ENCODE results near the gene SERPING1.

DNA sequence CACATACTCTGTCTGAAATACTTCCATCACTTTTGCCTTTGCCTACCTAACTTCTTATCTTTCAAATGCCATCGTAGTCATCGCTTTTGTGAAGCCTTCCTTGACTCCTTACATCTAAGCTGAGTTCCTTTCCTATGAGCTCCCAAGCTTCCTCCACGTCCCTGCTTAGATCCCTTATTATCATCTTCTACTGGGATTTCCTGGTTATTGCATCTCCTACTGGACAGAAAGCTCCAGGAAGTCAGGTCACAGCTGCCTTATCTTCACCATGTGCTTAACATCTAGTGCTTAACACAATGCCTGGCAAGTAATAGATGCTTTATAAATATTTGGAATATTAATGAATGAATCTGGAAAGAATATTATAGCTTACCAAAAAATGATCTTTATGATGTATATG is 46.3 kb downstream of the SERPING1 start:
- TF ChIP-seq TEAD4 (IDR thresholded peaks at IDR 0.05) (no peak), TCF12 (IDR thresholded peaks at IDR 0.05; ENCODE audit: low read depth) (no peak), YY1 (IDR thresholded peaks at IDR 0.05; ENCODE audit: low read depth) (no peak), FOXM1 (IDR thresholded peaks at IDR 0.05; ENCODE audit: borderline replicate concordance, low read depth) (no peak), EP300 (IDR thresholded peaks at IDR 0.05; ENCODE audit: borderline replicate concordance) (no peak), TAF1 (IDR thresholded peaks at IDR 0.05; ENCODE audit: low read depth) (no peak), NFIC (IDR thresholded peaks at IDR 0.05) (no peak)
- TF ChIP-seq, protein P1, sequence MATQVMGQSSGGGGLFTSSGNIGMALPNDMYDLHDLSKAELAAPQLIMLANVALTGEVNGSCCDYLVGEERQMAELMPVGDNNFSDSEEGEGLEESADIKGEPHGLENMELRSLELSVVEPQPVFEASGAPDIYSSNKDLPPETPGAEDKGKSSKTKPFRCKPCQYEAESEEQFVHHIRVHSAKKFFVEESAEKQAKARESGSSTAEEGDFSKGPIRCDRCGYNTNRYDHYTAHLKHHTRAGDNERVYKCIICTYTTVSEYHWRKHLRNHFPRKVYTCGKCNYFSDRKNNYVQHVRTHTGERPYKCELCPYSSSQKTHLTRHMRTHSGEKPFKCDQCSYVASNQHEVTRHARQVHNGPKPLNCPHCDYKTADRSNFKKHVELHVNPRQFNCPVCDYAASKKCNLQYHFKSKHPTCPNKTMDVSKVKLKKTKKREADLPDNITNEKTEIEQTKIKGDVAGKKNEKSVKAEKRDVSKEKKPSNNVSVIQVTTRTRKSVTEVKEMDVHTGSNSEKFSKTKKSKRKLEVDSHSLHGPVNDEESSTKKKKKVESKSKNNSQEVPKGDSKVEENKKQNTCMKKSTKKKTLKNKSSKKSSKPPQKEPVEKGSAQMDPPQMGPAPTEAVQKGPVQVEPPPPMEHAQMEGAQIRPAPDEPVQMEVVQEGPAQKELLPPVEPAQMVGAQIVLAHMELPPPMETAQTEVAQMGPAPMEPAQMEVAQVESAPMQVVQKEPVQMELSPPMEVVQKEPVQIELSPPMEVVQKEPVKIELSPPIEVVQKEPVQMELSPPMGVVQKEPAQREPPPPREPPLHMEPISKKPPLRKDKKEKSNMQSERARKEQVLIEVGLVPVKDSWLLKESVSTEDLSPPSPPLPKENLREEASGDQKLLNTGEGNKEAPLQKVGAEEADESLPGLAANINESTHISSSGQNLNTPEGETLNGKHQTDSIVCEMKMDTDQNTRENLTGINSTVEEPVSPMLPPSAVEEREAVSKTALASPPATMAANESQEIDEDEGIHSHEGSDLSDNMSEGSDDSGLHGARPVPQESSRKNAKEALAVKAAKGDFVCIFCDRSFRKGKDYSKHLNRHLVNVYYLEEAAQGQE (IDR thresholded peaks at IDR 0.05; ENCODE audit: low read depth): no peak

All from Ishikawa (cell line).